H1 (cell line): ENCODE results near the gene RALGDS. TPM values are rescaled to one million over a fixed set of nuclear protein-coding genes. Genes with fewer than 3 reads are reported as not detected.

ENCODE experiments used
- CTCF ChIA-PET: fragments of 300-600 bp; sonication (Branson Sonifier 250); formaldehyde crosslinking; loops from one replicate; lab custom pipeline; 2021; ENCODE audit not compliant: partially characterized antibody; lab: Charles Lee
- POLR2A ChIA-PET: fragments of 300-600 bp; sonication (Branson Sonifier 250); formaldehyde crosslinking; loops from one replicate; lab custom pipeline; 2021; ENCODE audit warnings: inconsistent platforms; ENCODE audit not compliant: partially characterized antibody; lab: Charles Lee
- DNase-seq, 2 experiments: peaks; one replicate each; pipeline versions ENCODE4 v3.0.0 to v3.0.0-alpha.2; 2010 to 2022; ENCODE audit warnings: low spot score in 2 of 2, low read depth in 1 of 2, mixed read lengths in 1 of 2
- FAIRE-seq: peaks from 2 replicates; lab custom pipeline; 2011; peaks lifted over from hg19 to GRCh38; lab: Jason Lieb, UNC
- H2AFZ ChIP-seq: 2 replicates; pipeline ENCODE4 v1.8.1; 2012; ENCODE audit warnings: low read length, inconsistent platforms
- H2AK5ac ChIP-seq: 2 replicates; pipeline ENCODE4 v1.6.1; 2013; ENCODE audit warnings: low read depth, low read length
- H2BK120ac ChIP-seq: replicated peaks from 2 replicates; pipeline ENCODE3; 2013; ENCODE audit warnings: low read depth, low read length, inconsistent platforms
- H2BK12ac ChIP-seq: 2 replicates; pipeline ENCODE4 v1.6.1; 2013; ENCODE audit warnings: low read depth, low read length
- H2BK15ac ChIP-seq: 2 replicates; pipeline ENCODE4 v1.6.1; 2013; ENCODE audit warnings: low read length
- H2BK20ac ChIP-seq: 2 replicates; pipeline ENCODE4 v1.6.1; 2013; ENCODE audit warnings: low read length
- H2BK5ac ChIP-seq: 2 replicates; pipeline ENCODE4 v1.6.1; 2013; ENCODE audit warnings: low read depth, low read length
- H3K14ac ChIP-seq: 2 replicates; pipeline ENCODE4 v1.6.1; 2013; ENCODE audit warnings: inconsistent platforms; ENCODE audit not compliant: insufficient read length
- H3K18ac ChIP-seq: 2 replicates; pipeline ENCODE4 v1.6.1; 2013; ENCODE audit warnings: low read length; ENCODE audit errors: extremely low read depth
- H3K23ac ChIP-seq: 2 replicates; pipeline ENCODE4 v1.6.1; 2013; ENCODE audit warnings: inconsistent platforms; ENCODE audit not compliant: insufficient read length
- H3K23me2 ChIP-seq: 2 replicates; pipeline ENCODE4 v1.6.1; 2013; ENCODE audit warnings: low read depth, low read length
- H3K27ac ChIP-seq: 2 replicates; pipeline ENCODE4 v1.6.1; 2011; ENCODE audit warnings: low read depth, low read length, inconsistent platforms
- H3K27me3 ChIP-seq, 4 experiments: replicated peaks in 1 of 4; 1 replicate in 1 of 4; 2 replicates in 3 of 4; pipeline versions ENCODE4 v1.6.1 to v1.8.1; 2011 to 2013; ENCODE audit warnings: low read length in 3 of 4, mild to moderate bottlenecking in 3 of 4, inconsistent platforms in 2 of 4, mixed read lengths in 2 of 4, moderate library complexity in 1 of 4; ENCODE audit not compliant: control insufficient read depth in 3 of 4, insufficient read depth in 3 of 4; ENCODE audit errors: extremely low read depth in 1 of 4
- H3K36me3 ChIP-seq, 4 experiments: 2 replicates each; pipeline versions ENCODE4 v1.6.1 to v1.8.1; 2011 to 2013; ENCODE audit warnings: mild to moderate bottlenecking in 4 of 4, low read length in 3 of 4, moderate library complexity in 2 of 4, control low read depth in 1 of 4, inconsistent platforms in 1 of 4; ENCODE audit not compliant: insufficient read depth in 4 of 4, control insufficient read depth in 2 of 4
- H3K4ac ChIP-seq: replicated peaks from 2 replicates; pipeline ENCODE3; 2013; ENCODE audit warnings: low read length, low read depth, mixed read lengths, inconsistent platforms; ENCODE audit not compliant: insufficient read length
- H3K4me1 ChIP-seq, 4 experiments: replicated peaks in 1 of 4; 1 replicate in 1 of 4; 2 replicates in 3 of 4; pipeline versions ENCODE4 v1.6.1 to v1.8.1; 2011 to 2013; ENCODE audit warnings: low read length in 3 of 4, inconsistent platforms in 2 of 4, mixed read lengths in 1 of 4; ENCODE audit not compliant: insufficient read depth in 4 of 4, control insufficient read depth in 3 of 4
- H3K4me2 ChIP-seq, 2 experiments: 2 replicates each; pipeline versions ENCODE4 v1.6.1 to v1.8.1; 2011 to 2013; ENCODE audit warnings: low read depth in 2 of 2, low read length in 2 of 2, control low read depth in 1 of 2, inconsistent platforms in 1 of 2, mild to moderate bottlenecking in 1 of 2; ENCODE audit not compliant: insufficient read depth in 1 of 2
- H3K4me3 ChIP-seq, 4 experiments: fragments of 200-600, 300-600 bp in 1 of 4; sonication (generic), shearing (Covaris generic), sonication (Bioruptor Twin) in 1 of 4; 2 replicates each; pipeline versions ENCODE4 v1.5.1 to v1.8.1; 2011 to 2016; ENCODE audit warnings: low read length in 4 of 4, low read depth in 3 of 4, control low read depth in 2 of 4, inconsistent platforms in 2 of 4, mild to moderate bottlenecking in 2 of 4, mixed read lengths in 1 of 4, moderate library complexity in 1 of 4; ENCODE audit not compliant: insufficient read depth in 2 of 4; ENCODE audit errors: extremely low read depth in 1 of 4
- H3K56ac ChIP-seq: replicated peaks from 2 replicates; pipeline ENCODE3; 2013; ENCODE audit warnings: low read depth, mild to moderate bottlenecking, mixed read lengths, low read length, inconsistent platforms; ENCODE audit not compliant: insufficient read length
- H3K79me1 ChIP-seq: 2 replicates; pipeline ENCODE4 v1.6.1; 2013; ENCODE audit warnings: low read depth, low read length, control low read depth
- H3K79me2 ChIP-seq, 2 experiments: 2 replicates each; pipeline versions ENCODE4 v1.6.1 to v1.8.1; 2012 to 2013; ENCODE audit warnings: low read length in 2 of 2, mild to moderate bottlenecking in 2 of 2, inconsistent platforms in 1 of 2; ENCODE audit not compliant: insufficient read depth in 2 of 2, control insufficient read depth in 1 of 2
- H3K9ac ChIP-seq, 4 experiments: replicated peaks in 1 of 4; 1 replicate in 1 of 4; 2 replicates in 3 of 4; pipeline versions ENCODE4 v1.6.1 to v1.8.1; 2011 to 2013; ENCODE audit warnings: low read depth in 3 of 4, low read length in 3 of 4, control low read depth in 2 of 4, mild to moderate bottlenecking in 2 of 4, moderate library complexity in 2 of 4, inconsistent platforms in 1 of 4; ENCODE audit errors: extremely low read depth in 1 of 4
- H3K9me3 ChIP-seq, 2 experiments: 2 replicates each; pipeline versions ENCODE4 v1.6.1 to v1.8.1; 2012 to 2013; ENCODE audit warnings: mild to moderate bottlenecking in 2 of 2, moderate library complexity in 2 of 2, control low read depth in 1 of 2, inconsistent platforms in 1 of 2, low read depth in 1 of 2, low read length in 1 of 2, mixed read lengths in 1 of 2; ENCODE audit not compliant: insufficient read depth in 2 of 2
- H4K20me1 ChIP-seq, 2 experiments: replicated peaks in 1 of 2; 2 replicates each; pipeline versions ENCODE3 to v1.8.1; 2011 to 2013; ENCODE audit warnings: inconsistent platforms in 2 of 2, low read length in 2 of 2, mild to moderate bottlenecking in 1 of 2; ENCODE audit not compliant: insufficient read depth in 2 of 2, control insufficient read depth in 1 of 2
- H4K5ac ChIP-seq: 2 replicates; pipeline ENCODE4 v1.6.1; 2013; ENCODE audit warnings: low read length, low read depth, mixed read lengths, inconsistent platforms; ENCODE audit not compliant: insufficient read length
- H4K8ac ChIP-seq: 2 replicates; pipeline ENCODE4 v1.8.0; 2013; ENCODE audit warnings: mild to moderate bottlenecking, moderate library complexity, low read length, inconsistent platforms; ENCODE audit not compliant: insufficient read depth; ENCODE audit errors: extremely low read depth
- H4K91ac ChIP-seq: replicated peaks from 2 replicates; pipeline ENCODE3; 2013; ENCODE audit warnings: low read length, mixed read lengths, inconsistent platforms; ENCODE audit not compliant: insufficient read length
- CTCF ChIP-seq, 3 experiments: IDR thresholded peaks; 1 replicate in 2 of 3; 2 replicates in 1 of 3; pipeline versions ENCODE4 v1.5.1 to v1.6.1; 2011; ENCODE audit warnings: low read length in 3 of 3, mild to moderate bottlenecking in 3 of 3, inconsistent platforms in 2 of 3, low read depth in 1 of 3, moderate library complexity in 1 of 3; ENCODE audit not compliant: insufficient read depth in 1 of 3; ENCODE audit errors: control extremely low read depth in 1 of 3
- WGBS, 2 experiments: shearing (Covaris generic) in 1 of 2; methylation state at CpG; one replicate each; pipeline versions ENCODE4 v1.1.6 to v1.1.7; 2013 to 2015; ENCODE audit warnings: low lambda C conversion rate in 2 of 2, mixed read lengths in 2 of 2, inconsistent platforms in 1 of 2, low coverage in 1 of 2, missing lambda C conversion rate in 1 of 2; ENCODE audit not compliant: insufficient replicate concordance in 2 of 2, insufficient coverage in 1 of 2, insufficient read length in 1 of 2; ENCODE audit errors: extremely low coverage in 1 of 2, missing lambda C conversion rate in 1 of 2; 5-methylcytosine and 5-hydroxymethylcytosine counted together
- polyA plus RNA-seq, 7 experiments: library from polyadenylated mRNA; depleted of rRNA in 3 of 7; stranded (reverse) in 5 of 7; unstranded in 2 of 7; fragments of >200 nt in 5 of 7; fragments of 200-250 nt in 2 of 7; gene quantifications; 1 replicate in 5 of 7; 2 replicates in 1 of 7; 4 replicates in 1 of 7; pipeline versions ENCODE4 v1.2.1 to v1.2.3, GENCODE V29; 2011 to 2013; ENCODE audit warnings: missing spikeins in 2 of 7, mixed read lengths in 2 of 7
- total RNA-seq: library from RNA; stranded (reverse); fragmentation: NEBNext Ultra II Directional; extraction: Animal tissue kit (Norgen Biotek cat#: 25700); gene quantifications from 2 replicates; pipeline ENCODE4 v1.2.1, GENCODE V29; 2021

Gene RALGDS
- total and polyA plus RNA-seq, 2 of the 8 experiments (the other 6 are each of a cell fraction or from before 2014, with no cell fraction given): 14.5 to 25.5 TPM

- no peak overlapping the region for H3K4ac ChIP-seq
- DNase-seq (no peak), FAIRE-seq (no peak)
- POLR2A ChIA-PET: interaction anchor here (0.9 to 2.1 kb wide), 3 partner anchors 9 to 15 kb away, joined by 3 to 5 read pairs (median 4); no protein-coding TSS in a partner anchor
- no peaks in the 10 kb centered on the region for H3K23me2 ChIP-seq
- no peak overlapping the region for H3K27ac ChIP-seq
- H3K18ac ChIP-seq: no peak overlapping the region
- H3K56ac ChIP-seq: no peak overlapping the region
- peaks cover 0 to 1% of the 10 kb centered on the region in 2 experiments for H4K20me1 ChIP-seq
- H4K5ac ChIP-seq: no peak overlapping the region
- H2BK5ac ChIP-seq: no peak overlapping the region
- no peaks in the 10 kb centered on the region for H3K4me1 ChIP-seq
- no peak overlapping the region for H3K4me2 ChIP-seq
- H3K9me3 ChIP-seq: no peaks in the 10 kb centered on the region
- H2AFZ ChIP-seq: no peak overlapping the region
- H3K79me1 ChIP-seq: no peaks in the 10 kb centered on the region
- no peak overlapping the region for H2BK12ac ChIP-seq
- H2BK20ac ChIP-seq: no peak overlapping the region
- WGBS, 2 experiments: 98% methylated on average over 6 of the region's 11 CpGs; no CpG with 5 or more reads in 1 of the 2 experiments
- H3K36me3 ChIP-seq: no peaks in the 10 kb centered on the region; a peak in 3 of 8 replicates
- H3K27me3 ChIP-seq: no peaks in the 10 kb centered on the region
- H2BK15ac ChIP-seq: no peak overlapping the region
- no peak overlapping the region for H4K91ac ChIP-seq
- no peak overlapping the region for H3K23ac ChIP-seq
- H4K8ac ChIP-seq: no peak overlapping the region
- TF ChIP-seq CTCF (IDR thresholded peaks at IDR 0.05; ENCODE audit: control extremely low read depth in 1 of 3, insufficient read depth in 1 of 3, low read depth in 1 of 3, low read length in 3 of 3): no peak
- TF ChIP-seq, all 59 proteins: peak for 0
- Histone ChIP-seq H2AK5ac (no peak overlapping the region), H3K9ac (no peak overlapping the region), H3K79me2 (no peaks in the 10 kb centered on the region), H3K14ac (no peak overlapping the region), H3K4me3 (no peak overlapping the region), H2BK120ac (no peak overlapping the region)
- CTCF ChIA-PET: interaction anchor here (1.1 to 2.5 kb wide), 10 partner anchors 13 to 121 kb away, joined by 3 to 8 read pairs (median 4); no protein-coding TSS in a partner anchor
These were observed 54.0 kb downstream of the RALGDS start for GRCh38 chr9:133067006-133067405.
